Activated naive CD4-positive, alpha-beta T cell (primary cell): ENCODE data around the gene CALB2.
"Not testable (repeated sequence)": the region's sequence is repeated elsewhere in the genome, so short reads cannot be mapped to it uniquely, and the experiment has no call there.

ENCODE experiments used
- DNase-seq, 4 experiments: peaks; one replicate each; lab custom pipeline; 2025; lab: John Stamatoyannopoulos, UW

Gene CALB2, protein sequence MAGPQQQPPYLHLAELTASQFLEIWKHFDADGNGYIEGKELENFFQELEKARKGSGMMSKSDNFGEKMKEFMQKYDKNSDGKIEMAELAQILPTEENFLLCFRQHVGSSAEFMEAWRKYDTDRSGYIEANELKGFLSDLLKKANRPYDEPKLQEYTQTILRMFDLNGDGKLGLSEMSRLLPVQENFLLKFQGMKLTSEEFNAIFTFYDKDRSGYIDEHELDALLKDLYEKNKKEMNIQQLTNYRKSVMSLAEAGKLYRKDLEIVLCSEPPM

DNA sequence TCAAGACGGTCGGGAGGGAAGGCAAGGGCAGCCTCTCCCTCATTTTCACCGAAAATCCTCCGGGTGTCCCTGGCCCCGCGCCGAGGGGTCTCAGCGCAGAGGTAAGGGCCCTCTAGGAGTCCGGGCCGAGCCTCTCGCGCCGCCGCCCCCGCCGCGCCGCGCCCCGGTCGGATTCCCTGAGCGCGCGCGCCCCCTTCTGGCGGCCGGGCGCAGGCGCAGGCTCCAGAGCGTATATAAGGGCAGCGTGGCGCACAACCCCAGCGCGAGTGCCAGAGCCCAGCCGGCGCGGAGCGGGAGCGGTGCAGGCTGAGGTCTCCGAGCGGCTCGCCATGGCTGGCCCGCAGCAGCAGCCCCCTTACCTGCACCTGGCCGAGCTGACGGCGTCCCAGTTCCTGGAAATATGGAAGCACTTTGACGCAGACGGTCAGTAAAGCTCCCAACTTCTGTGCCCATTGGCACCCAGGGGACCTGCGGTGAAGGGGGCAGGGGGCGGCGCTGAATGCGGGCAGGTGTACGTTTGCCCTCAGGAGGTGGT, at the start of gene CALB2:
TSS of gene CALB2 (plus strand) at position 260 of the 535 bp plus-strand sequence. CDS start at position 330, 70 bp downstream.
- DNase-seq = peak; percentile 10 to 55 (median 33)

DNA sequence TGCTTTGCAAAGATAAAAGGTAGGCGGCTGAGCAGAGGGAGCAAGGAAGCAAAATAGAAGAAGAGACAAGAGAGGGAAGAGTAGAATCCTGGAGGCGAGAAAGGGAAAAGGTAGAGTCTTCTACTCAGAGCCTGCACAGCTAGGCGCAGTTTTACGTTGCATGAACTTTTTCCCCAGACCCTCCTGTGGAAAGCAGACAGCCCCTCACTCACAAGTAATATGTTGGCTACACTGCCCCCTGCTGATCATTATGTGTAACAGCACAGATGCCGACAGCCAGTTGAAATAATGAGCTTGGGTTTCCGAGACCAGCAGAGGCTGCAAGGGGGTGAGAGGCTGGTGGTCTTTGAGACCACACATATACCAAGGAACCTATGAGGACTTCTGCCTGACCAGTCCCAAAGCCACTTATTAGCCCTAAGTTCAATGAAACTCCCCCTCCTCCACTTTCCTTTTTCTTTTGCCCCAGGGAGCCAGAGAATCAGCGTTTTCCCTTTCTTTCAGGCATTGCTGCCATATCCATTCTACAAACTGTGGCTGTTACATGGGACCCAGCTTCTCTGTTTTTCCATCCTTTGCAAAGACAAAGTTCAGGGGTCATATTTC, 46.9 kb upstream of the CALB2 start:
- DNase-seq = no peak

DNA sequence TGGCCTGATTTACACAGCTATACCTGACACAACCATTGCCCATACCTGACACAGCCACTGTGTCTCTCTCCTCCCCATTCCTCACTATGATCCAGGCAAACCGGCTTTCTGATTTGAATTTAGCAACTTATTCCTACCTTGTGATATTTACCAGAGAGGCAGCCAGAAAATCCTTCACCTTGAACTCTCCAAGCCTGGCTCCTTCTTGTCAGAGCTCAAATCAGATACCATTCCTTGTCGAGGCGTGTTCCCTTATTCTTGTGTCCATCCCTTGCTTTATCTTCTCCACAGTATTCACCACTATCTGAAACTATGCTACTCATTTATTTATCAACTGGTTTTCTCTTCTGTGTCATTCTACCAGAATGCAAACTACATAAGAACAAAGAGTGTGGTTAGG, 44.9 kb upstream of the CALB2 start:
- not testable (repeated sequence) for DNase-seq

DNA sequence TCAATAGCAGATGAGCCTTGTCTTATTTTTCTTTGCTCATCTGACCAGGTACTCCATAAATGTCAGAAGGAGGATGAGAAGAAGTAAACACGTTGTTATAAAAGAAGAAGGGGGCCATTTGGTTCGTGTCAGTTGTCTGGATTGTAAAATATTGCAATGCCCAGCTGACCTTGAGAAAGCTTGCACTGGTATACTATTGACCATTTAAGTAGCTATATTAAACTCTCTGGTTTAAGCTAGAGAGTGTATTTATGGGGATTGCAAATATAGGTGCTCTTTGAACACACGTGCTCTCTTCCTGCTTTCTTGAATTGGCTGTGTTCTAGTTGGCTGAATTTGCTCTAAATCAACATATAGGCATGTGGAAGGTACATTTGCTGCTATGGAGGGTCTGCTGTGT, 43.3 kb upstream of the CALB2 start:
- no peak for DNase-seq

DNA sequence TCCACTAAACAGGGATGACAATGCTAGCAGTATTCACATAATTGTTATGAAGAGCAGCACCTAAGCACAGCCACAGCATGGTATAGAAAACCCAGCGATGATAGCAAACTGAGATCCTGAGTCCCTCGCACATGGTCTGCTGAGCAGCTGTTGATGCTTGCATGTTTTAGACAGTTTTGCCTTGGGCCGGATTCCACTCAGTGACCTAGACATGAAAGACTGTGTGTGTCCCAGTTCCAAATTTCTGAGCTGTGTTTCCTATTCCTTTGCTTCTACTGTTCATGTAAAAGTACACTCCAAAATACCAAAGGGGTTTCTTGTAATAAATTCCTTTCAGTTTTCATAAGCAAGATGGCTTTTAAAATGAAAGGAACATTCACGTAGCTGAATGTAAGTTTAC, 38.5 kb upstream of the CALB2 start:
- no peak for DNase-seq

DNA sequence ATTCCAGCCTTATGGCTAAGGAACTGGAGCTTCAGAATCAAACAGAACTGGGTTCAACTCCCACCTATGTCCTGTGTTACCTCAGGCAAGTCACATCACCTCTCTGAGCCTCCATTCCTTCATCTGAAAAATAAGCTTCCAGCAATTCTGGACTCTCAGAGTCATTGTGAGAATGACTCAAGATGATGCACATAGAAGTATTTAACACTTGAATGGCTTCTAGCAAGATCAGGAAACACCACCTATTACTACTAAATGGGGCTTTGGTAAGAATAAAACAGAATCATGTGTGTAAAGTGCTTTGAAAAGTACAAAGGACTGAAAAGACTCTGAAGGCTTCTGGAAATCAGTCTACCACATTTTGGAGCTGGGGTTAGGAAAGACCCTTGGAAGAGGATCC, 30.8 kb upstream of the CALB2 start:
- DNase-seq = no peak

DNA sequence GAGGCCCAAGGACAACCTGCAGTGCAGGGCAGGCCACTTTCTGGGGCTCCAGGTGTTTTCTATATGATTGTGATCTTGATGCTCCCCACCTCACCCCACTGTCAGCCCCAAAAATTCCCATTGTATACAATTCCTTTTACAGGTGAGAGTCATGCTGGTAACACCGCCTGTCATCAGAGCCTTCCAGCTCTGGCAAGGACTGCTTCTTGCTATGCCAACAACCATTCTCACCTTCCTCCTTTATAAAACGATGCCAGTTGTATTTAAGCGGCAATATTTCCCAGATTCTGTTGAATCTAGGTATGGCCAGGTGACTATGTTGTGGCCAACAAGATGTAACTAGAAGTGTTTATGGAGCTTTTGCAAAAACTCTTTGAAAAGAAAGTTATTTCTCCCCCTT, 30.4 kb upstream of the CALB2 start:
- DNase-seq = no peak

DNA sequence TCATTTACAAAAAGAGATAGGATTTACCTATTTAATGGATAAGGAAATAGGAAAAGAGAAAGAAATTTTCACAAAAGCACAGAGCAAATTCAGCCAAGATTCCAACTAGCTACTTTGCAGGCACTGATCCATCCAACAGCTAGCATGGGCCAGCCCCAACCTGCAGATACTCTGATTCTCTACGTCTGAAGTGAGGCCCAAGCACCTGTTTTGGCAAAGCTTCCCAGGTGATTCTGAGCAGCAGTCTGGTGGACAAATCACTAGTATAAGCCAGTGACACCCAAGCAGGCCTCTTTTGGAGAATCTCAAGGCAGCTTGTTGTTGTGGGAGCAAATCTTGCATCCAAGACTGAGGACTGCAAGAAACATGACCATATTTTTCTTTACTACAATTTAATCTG, 20.9 kb upstream of the CALB2 start:
- no peak for DNase-seq

DNA sequence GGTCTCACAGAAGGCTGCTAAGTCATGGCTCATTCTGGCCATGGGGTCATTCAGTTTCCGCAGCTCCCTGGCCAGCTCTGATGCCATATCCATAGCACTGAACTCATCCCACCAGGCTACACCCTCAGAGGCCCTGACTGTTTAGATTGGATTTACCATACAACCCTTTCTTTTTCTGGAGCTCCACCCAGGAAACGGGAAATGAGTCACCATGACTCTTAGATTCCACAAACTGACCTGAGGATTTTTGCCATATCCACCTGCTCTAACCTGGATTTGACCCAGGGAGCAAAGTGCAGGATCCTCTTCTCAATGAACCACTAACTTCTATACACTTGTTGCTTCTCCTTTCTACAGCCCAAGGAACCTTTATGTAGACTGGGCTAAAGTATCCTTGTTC, 20.3 kb upstream of the CALB2 start:
- no peak for DNase-seq

DNA sequence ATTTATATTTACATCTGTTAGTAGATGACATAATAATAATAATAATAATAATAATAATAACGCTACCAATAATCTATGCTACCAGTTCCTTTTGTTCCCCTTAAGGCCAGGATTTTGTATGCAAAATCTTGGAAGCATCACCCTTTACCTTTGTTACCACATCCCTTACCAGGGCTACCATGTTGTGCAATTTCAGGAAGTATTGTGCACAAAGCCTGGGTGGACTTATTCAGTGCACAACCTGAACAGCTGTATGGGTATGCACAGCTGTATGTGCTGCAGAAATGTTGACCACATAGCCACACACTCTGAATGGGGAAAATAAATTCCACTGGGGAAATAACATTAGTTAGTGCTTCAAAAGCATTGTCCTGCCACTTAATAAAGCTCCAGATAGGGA, 19.9 kb upstream of the CALB2 start:
- no peak for DNase-seq

DNA sequence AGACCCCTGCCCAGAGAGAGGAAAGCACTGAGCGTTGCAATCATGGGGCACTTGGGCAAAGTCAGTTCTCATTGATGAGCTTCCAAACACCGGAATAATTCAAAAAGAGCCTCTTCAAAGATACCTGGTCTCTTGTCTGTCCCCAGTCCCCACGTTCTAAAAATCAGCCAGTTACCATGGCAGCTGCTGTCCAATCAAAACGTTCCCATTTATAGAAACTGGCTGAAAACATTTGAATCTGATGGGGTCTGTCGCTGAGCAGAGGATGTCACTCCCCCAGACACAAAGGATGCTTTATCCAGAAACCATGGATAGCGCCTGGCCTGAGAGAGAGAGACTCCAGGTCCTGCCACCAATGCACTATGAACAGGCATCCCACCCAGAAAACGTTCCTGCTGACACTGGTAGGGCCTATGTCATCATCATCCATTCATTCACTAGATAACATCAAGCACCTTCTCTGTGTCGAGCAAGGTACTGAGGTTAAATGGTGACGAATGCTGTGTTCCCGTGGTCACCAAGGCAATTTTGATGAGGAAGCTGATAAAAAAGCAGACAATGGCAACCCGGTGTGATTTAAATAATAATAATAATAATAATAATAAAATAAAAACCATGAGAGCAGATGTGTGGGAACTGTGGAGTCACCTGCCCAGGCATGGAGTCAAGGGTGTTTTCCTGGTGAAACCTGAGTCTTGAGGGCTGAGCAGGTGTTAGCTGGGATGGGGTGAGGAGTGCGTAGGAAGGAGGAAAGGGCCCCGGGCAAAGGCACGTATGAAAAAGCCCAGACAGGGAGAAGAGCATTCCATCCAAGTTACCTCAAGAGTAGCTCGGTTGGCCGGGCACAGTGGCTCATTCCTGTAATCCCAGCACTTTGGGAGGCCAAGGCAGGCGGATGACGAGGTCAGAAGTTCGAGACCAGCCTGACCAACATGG, 19.0 kb upstream of the CALB2 start:
- DNase-seq = no peak

DNA sequence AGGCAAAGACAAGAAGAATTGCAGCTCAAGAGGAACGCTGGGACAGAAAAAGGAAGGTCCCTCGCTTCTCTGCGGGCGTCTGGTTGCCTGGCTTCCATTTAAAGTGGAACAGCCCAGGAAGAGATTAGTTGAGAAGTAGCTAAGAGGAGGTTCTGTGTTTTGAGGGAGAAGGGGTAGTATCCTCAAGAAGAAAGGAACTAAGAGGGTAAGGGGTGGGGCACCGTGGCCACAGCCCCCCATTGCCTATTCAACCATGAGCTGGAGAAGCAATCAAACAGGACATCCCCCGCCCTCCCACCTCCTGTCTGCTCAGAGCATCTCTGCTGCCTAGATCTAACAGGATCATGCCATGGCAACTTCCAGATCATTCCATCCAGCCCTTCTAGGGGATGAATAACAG, 18.1 kb upstream of the CALB2 start:
- DNase-seq = no peak

DNA sequence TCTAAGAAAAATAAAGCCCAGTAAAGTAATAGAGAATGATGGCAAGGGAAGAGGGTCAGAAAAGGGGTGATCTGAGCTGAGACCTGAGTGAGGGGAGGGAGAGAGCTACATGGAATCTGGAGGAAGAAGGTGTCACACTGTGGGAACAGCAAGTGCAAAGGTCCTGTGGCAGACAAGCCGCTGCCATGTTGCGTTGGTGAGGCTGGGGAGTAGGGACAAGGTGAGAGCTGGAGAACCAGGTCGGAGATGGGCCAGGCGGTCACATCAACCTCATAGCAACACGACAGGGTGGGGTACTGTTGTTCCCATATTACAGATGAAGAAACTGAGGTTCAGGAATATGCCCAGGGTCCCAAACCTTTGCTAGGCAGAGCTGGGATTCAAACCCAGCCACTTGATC, 16.6 kb upstream of the CALB2 start:
- DNase-seq = no peak

DNA sequence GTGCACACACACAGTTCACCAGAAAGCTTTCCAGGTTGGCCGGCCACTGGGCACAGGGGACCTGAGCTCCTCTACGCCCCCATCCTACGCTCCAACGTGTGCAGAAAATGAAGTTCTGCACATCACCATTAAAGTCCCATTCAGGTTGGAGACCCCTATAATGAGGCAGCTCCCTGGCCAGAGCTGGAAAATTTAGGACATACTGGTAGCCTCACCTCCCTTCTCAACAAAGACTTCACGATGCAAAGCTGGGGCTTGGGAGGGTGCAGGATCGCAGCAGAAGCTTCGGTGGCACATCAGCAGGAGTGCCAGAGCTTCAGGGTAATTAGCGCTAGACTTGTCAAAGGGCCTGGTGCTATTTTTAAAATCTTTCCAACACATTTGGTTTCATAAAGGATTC, 15.4 kb upstream of the CALB2 start:
- no peak for DNase-seq

DNA sequence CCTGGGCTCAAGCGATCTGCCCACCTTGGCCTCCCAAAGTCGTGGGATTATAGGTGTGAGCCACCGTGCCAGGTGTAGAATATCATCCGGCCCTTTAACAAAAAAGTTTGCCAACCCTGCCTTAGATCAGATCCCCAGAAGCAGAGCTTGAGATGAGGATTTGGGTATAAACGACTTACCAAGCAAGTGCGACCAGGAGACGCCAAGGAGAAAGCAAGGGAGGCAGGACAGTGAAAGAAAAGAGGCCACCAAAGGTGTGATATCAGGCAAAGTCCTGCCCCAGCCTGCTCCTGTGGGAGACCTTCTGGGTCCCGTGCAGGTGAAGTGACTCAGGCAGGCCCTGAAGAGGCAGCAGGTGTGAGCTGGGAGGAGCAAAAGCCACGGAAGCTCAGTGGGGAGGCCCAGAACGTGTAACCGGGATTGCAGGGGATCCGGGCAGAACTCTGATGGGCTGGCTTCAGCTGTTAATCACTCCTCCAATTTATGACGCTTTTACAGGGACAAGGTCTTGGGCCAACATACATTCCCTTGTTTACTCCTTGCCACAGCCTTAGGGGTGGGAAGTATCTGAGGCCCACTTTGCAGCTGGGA, 14.1 kb upstream of the CALB2 start:
- DNase-seq = no peak

DNA sequence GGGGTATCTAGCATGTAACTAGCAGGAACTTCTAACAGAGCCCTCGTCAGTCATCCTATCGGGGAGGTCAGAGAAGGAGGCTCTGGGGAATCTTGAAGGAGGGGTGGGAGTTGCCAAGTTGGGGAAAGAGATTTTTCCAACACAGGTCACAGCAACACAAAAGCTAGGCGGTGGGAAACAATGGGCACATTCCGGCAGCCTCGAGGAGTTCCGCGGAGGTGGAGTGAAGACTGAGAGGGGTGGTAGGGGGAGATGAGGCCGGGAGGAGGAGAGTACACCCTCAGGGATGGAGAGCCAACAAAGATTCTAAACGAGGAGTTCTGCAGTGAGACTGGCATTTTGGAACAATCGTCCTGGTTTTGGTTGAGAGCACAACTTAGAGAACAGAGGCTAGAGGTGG, 13.5 kb upstream of the CALB2 start:
- no peak for DNase-seq

DNA sequence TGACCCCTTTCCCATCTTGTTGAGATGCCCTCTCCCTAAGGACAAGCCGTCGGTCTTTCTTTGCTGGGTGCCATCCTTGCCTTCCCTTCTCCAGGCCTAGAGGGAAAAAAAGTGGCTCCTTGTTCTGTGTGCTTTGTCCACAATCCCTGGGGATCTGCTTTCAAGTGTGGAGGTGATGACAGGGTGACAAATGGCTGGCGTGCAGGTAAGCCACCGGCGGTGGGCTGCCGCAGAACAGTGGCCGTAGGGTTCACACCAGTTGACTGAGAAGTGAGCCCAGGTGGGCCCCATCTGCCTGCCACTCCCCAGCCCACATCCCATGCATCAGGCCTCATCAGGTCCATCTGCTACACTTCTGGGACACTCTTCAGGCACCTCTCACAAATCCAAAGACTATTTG, 11.4 kb upstream of the CALB2 start:
- DNase-seq = no peak

DNA sequence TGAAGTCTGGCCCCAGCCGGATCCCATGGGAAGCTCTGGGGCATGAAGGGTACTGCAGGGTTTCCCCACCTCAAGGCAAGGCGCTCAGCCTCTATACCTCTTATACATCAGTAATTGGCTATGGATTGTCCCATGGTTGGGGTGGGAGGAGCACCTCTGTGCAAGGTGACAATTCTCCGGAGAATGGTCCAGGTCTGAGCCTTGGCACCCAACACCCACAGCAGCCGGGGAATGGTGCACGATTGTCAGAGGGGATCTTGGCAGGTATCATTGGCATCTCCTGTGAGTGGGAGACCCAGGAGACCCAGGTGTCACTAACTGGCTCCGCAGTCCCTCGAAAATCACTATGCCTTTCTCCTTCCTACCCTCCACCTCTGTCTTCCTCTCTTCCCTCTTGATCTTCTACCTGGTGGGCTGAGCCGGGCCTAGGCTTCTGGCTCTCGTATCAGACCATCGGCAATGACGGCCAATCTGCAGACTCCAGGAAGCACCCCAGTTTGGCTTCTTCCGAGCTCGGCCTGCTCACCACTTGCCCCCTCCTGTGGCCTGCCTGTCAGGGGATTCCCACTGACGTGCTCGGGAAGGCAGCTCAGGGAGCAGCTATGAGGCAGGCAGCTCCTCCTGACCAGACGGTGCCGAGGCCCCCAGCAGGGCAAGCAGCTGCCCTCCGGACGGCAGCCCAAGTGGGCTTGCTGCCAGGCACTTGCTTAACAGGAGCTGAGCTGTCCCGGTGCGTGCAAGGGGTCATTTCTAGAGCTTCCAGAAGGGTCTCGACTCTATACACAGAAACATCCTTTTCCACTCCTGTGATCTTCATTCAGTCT, 10.0 kb upstream of the CALB2 start:
- no peak for DNase-seq

DNA sequence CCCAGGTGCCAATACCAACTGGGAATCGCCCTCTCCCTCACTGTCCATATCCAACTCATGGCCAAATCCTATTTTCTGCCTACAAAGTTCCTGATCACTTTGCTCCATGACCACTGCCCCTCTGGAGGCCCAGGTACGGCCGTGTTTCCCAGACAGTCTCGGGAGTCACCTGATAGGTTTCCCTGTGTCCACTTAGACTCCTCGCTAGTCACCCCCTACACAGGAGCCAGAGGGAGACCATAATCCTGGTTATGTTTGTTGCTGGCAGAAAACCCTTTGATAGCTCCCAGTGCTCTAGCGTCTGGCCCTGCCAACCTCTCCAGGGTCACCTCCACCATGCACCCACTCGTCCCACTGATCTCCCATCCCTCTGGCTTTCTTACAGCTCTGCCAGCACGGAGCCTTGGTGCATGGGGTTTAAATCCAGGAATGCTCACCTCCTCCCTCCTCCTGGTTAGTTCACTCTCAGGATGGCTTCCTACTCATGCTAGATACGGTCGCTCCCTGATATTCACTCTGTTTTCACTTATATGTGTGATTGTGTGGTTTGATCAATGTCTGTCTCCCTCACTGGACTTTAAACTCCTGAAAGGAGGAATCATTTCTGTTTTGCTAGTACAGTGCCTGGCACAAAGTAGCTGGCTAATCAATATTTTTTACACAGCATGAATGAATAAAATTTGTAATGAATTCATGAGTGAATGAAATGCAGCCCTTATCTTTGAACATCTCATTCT, 7.5 kb upstream of the CALB2 start:
- DNase-seq = no peak

DNA sequence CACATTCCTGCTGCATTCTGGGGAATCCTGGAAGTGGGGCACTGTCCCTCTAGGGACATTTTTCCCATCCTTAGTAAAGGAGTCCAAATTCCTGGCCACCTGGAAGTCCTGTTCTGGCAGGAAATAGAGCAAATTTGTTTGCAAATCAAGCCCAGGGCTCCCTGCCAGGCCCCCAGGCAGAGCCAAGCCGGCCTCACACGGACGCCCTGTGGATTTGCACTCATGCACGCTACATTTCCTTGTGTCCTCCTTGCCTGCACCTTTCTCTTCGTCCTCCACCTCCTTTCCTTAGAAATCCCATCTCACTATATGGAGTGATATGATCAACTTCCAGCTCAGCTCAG, 7.0 kb upstream of the CALB2 start:
- DNase-seq = no peak

DNA sequence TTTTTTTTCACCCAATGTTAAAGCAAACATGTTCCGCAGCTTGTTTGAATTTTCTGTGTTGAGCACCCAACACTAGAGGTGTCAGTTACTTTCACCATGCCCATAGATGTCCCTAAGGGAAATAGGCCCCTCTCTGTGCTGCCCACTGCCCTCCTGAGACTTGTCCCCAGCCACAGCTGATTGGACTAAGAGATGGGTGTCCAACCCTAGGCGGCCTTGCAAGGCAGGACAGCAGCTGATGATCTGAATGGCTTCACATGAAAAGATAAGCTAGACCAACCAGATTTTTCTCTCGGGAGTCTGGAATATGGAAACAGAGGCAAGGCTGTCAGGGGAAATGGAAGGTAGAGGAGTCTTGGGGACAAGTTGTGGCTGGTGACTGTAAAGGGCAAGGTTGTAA, 6.1 kb upstream of the CALB2 start:
- DNase-seq = no peak
